Ectodermal cell (in vitro differentiated cells): ENCODE results near the gene COG2.
"Not testable (repeated sequence)": the region's sequence is repeated elsewhere in the genome, so short reads cannot be mapped to it uniquely, and the experiment has no call there.

Experiments used
- H3K27ac ChIP-seq: 2 replicates; pipeline ENCODE4 v1.7.0; 2013; ENCODE audit warnings: mild to moderate bottlenecking, low read depth, low read length; ENCODE audit not compliant: insufficient read depth, poor library complexity, severe bottlenecking
- H3K27me3 ChIP-seq: 2 replicates; pipeline ENCODE4 v1.7.0; 2013; ENCODE audit warnings: mild to moderate bottlenecking, low read length; ENCODE audit not compliant: insufficient read depth, control insufficient read depth, poor library complexity, severe bottlenecking
- H3K36me3 ChIP-seq: one replicate; pipeline ENCODE4 v1.7.0; 2013; ENCODE audit warnings: low read length; ENCODE audit not compliant: control insufficient read depth, insufficient read depth
- H3K4me1 ChIP-seq: one replicate; pipeline ENCODE4 v1.7.0; 2013; ENCODE audit warnings: low read length; ENCODE audit not compliant: control insufficient read depth, insufficient read depth
- H3K4me3 ChIP-seq: 2 replicates; pipeline ENCODE4 v1.7.0; 2013; ENCODE audit warnings: low read depth, low read length, control low read depth; ENCODE audit not compliant: insufficient read depth
- H3K9me3 ChIP-seq: 2 replicates; pipeline ENCODE4 v1.7.0; 2013; ENCODE audit warnings: mild to moderate bottlenecking, low read length, moderate library complexity; ENCODE audit not compliant: control insufficient read depth
- WGBS, 2 experiments: methylation state at CpG; one replicate each; pipeline ENCODE4 v1.1.7; 2013; ENCODE audit warnings: missing lambda C conversion rate in 2 of 2; 5-methylcytosine and 5-hydroxymethylcytosine counted together

COG2 gene

GRCh38 chr1:230696722-230697437 lies 54.6 kb downstream of the COG2 start:
- 89 to 90% methylated on average over 5 to 7 of the region's 7 CpGs for WGBS, 2 experiments
- Histone ChIP-seq H3K27me3 (no peaks in the 10 kb centered on the region), H3K36me3 (no peaks in the 10 kb centered on the region), H3K4me3 (no peak overlapping the region), H3K9me3 (no peaks in the 10 kb centered on the region), H3K4me1 (peaks cover 4% of the 10 kb centered on the region), H3K27ac (no peak overlapping the region)

GRCh38 chr1:230698130-230698529 lies 55.8 kb downstream of the COG2 start:
- no peaks in the 10 kb centered on the region for H3K36me3 ChIP-seq
- 94 to 95% methylated on average over 14 of the region's 14 CpGs for WGBS, 2 experiments
- no peak overlapping the region for H3K27ac ChIP-seq
- no peaks in the 10 kb centered on the region for H3K27me3 ChIP-seq
- no peaks in the 10 kb centered on the region for H3K9me3 ChIP-seq
- H3K4me3 ChIP-seq: no peak overlapping the region
- peaks cover 10% of the 10 kb centered on the region for H3K4me1 ChIP-seq

GRCh38 chr1:230698964-230699363 lies 56.7 kb downstream of the COG2 start:
- H3K9me3 ChIP-seq, H3K4me3 ChIP-seq, H3K36me3 ChIP-seq, H3K27ac ChIP-seq, H3K27me3 ChIP-seq, H3K4me1 ChIP-seq: not testable (repeated sequence)

GRCh38 chr1:230699716-230700115 lies 57.4 kb downstream of the COG2 start:
- WGBS, 2 experiments: 86 to 100% methylated on average over 1 of the region's 1 CpG
- peaks cover 6% of the 10 kb centered on the region for H3K4me1 ChIP-seq
- H3K9me3 ChIP-seq: no peaks in the 10 kb centered on the region
- no peaks in the 10 kb centered on the region for H3K27me3 ChIP-seq
- H3K4me3 ChIP-seq: no peak overlapping the region
- H3K27ac ChIP-seq: no peak overlapping the region
- H3K36me3 ChIP-seq: no peaks in the 10 kb centered on the region

GRCh38 chr1:230700132-230700531 lies 57.9 kb downstream of the COG2 start:
- Histone ChIP-seq H3K36me3 (no peaks in the 10 kb centered on the region), H3K4me3 (no peak overlapping the region), H3K27ac (no peak overlapping the region), H3K9me3 (no peaks in the 10 kb centered on the region), H3K4me1 (peaks cover 6% of the 10 kb centered on the region), H3K27me3 (no peaks in the 10 kb centered on the region)
- 95% methylated on average over 4 of the region's 4 CpGs for WGBS, 2 experiments

GRCh38 chr1:230701434-230701833 lies 59.2 kb downstream of the COG2 start:
- Histone ChIP-seq H3K4me3 (no peak overlapping the region), H3K9me3 (no peaks in the 10 kb centered on the region), H3K27me3 (no peaks in the 10 kb centered on the region), H3K4me1 (peaks cover 6% of the 10 kb centered on the region), H3K36me3 (no peaks in the 10 kb centered on the region), H3K27ac (no peak overlapping the region)
- 93 to 94% methylated on average over 17 of the region's 17 CpGs for WGBS, 2 experiments

- peaks cover 6% of the 10 kb centered on the region for H3K4me1 ChIP-seq
- WGBS, 2 experiments: 95 to 96% methylated on average over 19 of the region's 19 CpGs
- H3K9me3 ChIP-seq: no peaks in the 10 kb centered on the region
- H3K36me3 ChIP-seq: no peaks in the 10 kb centered on the region
- no peak overlapping the region for H3K4me3 ChIP-seq
- H3K27ac ChIP-seq: no peak overlapping the region
- no peaks in the 10 kb centered on the region for H3K27me3 ChIP-seq
Measured at GRCh38 chr1:230701895-230702768, 59.9 kb downstream of the COG2 start.

- Histone ChIP-seq H3K9me3 (no peaks in the 10 kb centered on the region), H3K36me3 (no peaks in the 10 kb centered on the region), H3K27ac (no peak overlapping the region), H3K4me3 (no peak overlapping the region), H3K27me3 (no peaks in the 10 kb centered on the region), H3K4me1 (peaks cover 6% of the 10 kb centered on the region)
- 80 to 86% methylated on average over 14 of the region's 14 CpGs for WGBS, 2 experiments
Measured at GRCh38 chr1:230702934-230703678, 60.8 kb downstream of the COG2 start.

- no peak overlapping the region for H3K27ac ChIP-seq
- H3K4me3 ChIP-seq: no peak overlapping the region
- peaks cover 6% of the 10 kb centered on the region for H3K4me1 ChIP-seq
- WGBS, 2 experiments: 96% methylated on average over 8 of the region's 8 CpGs
- H3K36me3 ChIP-seq: no peaks in the 10 kb centered on the region
- H3K27me3 ChIP-seq: no peaks in the 10 kb centered on the region
- no peaks in the 10 kb centered on the region for H3K9me3 ChIP-seq
Measured at GRCh38 chr1:230703679-230704385, 61.6 kb downstream of the COG2 start.
